Epidermal melanocyte (primary cell): ENCODE measurements around the gene KLK5.

Experiments used
- DNase-seq: peaks from one replicate; pipeline ENCODE4 v3.0.0; 2011; ENCODE audit warnings: low spot score; ENCODE audit not compliant: insufficient read length

Gene KLK5

DNA sequence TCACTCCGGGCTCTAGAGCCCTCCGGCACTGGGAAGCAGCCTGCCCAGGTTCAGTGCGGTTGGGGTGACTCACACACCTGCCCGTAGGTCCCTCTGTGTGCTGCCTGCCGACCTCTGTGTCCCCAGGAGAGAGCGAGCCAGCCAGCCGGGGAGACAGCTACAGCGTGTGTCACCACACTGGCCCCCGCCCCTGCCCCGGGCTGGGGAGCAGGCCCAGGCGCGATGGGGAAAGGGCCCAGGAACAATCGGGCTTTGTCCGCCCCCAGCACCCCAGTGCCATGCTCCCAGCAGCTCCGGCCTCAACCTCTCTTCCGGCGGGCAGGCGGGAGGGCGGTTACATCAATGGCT lies 16.5 kb upstream of the KLK5 start, which contains the start of gene KLK6:
Gene KLK6 (minus strand): TSS at position 179 of the 348 bp plus-strand sequence. CDS start 1,487 bp downstream, outside the sequence.
- no peak for DNase-seq

DNA sequence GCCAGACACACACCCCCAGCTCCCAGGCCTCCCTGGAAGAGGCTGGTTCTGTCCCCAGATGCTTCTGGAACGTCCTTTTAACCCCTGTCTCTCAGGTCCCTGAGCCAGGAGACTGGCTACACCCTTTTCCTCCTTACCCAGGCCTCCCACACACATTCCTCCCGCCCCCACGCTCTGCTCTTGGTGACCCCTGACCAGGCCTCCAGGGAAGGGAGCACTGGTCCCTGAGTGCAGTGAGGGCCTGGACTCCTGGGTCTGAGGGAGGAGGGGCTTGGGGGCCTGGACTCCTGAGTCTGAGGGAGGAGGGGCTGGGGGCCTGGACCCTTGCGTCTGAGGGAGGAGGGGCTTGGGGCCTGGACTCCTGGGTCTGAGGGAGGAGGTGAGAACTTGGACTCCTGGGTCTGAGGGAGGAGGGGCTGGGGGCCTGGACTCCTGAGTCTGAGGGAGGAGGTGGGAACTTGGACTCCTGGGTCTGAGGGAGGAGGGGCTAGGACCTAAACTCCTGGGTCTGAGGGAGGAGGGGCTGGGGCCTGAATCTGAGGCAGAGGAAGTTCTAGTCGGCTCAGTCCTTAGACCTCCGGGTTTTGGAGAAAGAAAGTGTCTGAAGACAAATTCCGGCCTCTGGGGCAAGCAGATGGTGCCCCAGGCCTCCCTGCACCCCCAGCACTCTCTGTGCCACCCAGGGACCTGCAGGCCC lies 16.0 kb upstream of the KLK5 start:
- no peak for DNase-seq

DNA sequence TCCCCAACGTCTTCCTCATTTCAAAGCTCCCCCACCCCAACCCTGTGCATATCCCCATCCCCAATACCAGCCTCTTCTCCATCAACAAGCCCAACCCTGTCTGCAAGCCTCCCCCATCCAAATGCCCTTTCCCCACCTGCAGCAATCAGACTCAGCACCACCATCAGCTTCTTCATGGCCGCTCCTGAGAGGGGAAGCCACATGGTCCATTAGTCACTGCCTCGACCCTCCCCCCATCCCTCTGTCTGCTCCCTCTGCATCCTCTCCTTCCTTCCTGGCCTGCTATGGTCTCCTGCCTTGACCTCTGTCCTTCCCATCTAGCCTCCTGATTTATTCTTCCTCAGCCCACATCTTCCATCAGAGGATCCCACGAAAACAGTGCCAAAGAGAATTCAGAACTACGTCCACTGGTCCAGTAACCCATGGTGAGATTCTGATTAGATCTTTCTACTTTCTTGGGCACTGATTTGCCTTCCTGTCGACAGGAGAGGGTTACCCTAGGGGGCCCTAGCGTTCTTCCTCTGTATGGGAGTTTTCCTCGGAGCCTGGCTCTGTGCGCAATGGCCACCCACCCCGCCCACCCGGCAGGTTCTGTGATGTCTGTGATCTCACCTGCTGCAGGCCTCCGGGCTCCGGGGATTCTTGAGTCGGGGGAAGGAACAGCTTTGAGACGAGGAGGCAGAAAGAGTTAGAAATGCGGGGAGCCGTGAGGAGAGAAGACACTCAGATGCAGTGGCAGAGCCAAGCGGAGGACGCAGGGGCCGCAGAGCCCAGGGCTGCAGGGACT lies 15.3 kb upstream of the KLK5 start:
- no peak for DNase-seq

DNA sequence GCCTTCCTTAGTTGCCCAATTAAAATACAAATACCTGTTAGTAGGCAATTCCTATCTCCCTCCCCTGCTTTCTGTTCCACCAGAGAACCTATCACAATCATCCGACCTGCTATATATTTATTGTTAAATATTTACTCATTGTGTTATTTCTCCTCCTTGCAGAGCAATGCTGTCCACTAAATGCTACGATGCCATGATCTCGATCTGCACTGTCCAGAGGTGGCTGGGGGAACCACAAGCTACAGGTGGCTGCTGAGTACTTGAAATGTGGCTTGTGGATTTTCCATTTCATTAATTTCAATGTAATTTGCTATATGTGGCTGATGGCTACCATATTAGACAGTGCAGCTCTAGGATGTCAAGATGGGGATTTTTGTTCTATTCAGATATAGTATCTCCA lies 11.4 kb upstream of the KLK5 start:
- DNase-seq = no peak

DNA sequence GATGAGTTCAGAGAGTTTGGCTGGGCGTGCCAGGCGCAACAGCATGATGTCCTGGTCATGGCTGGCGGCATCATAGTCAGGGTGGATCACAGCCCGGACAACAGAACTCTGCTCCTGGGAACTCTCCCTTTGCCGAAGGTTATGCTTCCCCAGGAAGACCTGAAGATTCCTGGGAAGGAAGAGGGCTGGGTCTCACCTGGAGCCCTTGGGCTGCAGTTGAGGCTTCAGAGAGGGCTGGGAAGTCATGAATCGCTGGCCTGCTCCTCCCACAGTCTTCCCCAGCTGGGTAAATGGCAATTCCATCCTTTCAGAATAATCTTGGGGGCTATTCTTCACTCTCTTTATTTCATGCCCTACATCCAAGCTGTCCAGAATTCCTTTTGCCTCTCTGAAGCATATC lies 10.5 kb upstream of the KLK5 start:
- DNase-seq = no peak

DNA sequence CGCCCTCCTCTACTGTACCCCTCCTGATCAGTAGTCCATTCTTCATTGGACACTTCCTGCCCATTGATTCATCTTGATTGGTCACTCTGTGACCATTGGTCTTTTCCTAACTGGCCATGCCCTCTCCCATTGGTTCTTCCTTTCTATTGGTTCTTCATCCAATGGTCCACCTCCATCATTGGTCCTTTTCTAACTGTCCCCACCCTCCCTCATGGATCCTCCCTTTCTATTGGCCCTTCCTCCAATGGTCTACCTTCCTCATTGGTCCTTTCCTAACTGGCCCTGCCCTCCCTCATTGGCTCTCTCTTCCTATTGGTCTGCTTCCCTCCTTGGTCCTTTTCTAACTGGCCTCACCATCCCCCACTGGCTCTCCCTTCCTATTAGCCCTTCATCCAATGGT lies 9.4 kb upstream of the KLK5 start:
- no peak for DNase-seq

DNA sequence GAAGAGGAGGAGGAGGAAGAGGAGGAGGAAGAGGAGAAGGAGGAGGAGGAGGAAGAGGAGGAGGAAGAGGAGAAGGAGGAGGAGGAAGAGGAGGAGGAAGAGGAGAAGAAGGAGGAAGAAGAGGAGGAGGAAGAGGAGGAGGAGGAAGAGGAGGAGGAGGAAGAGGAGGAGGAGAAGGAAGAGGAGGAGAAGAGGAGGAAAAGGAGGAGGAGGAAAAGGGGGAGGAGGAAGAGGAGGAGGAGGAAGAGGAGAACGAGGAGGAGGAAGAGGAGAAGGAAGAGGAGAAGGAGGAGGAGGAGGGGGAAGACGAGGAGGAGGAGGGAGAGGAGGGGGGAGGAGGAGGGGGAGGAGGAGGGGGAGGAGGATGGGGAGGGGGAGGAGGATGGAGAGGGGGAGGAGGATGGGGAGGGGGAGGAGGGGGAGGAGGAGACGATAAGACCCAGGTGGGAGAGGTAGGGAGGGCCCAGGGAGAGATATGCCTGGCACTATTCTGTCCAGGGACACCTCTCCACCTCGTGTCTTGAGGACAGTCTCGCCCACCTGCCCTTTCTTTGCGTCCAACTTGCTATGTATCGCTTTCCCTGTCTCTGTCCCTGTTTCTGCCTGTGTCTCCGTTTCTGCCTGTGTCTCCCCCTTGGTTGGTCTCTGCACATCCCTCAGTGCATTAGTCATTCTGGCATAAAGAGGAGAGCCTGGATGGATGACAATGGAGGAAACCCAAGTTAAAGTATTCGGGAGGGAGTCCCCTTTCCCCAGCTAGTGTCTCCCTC lies 7.1 kb upstream of the KLK5 start:
- no peak for DNase-seq

DNA sequence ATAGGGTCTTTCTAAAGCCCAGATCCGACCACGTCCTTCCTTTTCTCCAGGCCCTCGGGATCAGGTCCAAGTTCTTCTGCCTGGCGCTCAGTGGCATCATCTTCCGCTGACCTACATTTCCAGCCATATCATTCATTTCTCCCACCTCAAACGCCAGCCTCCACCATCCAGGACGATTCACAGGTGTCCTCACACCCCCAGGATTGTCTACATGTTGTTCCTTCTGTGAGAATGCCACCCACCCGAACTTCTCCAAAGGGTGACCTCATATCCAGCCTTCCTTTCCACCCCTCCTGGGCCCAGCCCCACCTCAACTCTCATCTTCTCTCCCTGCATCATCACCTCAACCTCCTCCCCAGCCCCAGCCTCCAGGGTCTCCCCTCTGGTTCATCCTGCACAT lies 4.7 kb upstream of the KLK5 start:
- DNase-seq = no peak

DNA sequence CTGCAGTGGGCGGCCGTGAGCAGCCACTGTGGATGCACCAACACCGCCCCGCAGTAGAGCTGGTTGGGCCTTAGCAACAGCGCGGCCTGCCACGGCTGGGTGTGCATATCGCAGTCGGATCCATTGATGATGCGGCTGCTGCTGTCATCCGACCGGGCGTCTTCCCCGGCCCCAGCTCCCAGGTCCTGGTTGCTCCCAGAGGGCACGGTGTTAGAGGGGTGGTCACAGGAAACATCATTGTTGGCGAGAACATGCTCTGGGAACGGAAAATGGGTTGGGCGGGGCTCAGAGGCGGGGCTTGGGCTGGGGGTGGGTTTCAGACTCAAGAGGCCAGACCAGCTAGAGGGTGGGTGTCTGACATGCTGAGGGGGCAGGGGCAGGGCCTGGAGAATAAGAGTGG lies 3.0 kb downstream of the KLK5 start:
- no peak for DNase-seq

DNA sequence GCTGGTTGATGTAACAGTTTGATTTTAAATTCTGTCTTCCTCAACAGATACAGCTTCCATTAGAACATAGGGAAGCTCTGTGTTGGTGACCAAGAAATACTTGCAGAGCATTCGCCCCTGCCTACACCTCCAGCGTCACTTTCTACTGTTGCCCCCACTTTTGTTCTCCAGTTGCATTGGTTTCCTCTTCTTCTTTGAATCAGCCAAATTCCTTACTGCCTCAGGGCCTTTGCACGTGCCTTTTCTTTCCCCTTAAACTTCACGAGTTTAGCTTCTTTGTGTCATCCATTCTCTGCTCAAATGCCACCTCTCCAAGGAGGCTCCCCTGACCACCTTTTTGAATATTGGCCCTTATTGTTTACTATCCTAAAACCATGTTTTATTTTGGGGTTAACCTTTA lies 5.7 kb downstream of the KLK5 start:
- no peak for DNase-seq

DNA sequence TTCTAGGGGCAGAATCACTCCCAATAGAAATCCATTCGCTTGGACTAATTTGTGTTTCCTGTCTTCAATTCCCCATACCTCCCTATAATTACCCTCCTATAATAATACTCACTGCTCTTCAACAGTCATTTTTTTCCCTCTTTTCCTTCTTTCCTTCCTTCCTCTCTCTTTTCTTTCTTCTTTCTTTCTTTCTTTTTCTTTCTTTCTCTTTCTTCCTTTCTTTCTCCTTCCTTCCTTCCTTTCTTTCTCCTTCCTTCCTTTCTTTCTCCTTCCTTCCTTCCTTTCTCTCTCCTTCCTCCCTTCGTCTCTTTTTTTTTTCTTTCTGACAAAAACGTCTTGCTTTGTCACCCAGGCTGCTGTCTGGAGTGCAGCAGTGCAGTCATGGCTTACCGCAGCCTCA lies 8.0 kb downstream of the KLK5 start:
- DNase-seq = no peak

DNA sequence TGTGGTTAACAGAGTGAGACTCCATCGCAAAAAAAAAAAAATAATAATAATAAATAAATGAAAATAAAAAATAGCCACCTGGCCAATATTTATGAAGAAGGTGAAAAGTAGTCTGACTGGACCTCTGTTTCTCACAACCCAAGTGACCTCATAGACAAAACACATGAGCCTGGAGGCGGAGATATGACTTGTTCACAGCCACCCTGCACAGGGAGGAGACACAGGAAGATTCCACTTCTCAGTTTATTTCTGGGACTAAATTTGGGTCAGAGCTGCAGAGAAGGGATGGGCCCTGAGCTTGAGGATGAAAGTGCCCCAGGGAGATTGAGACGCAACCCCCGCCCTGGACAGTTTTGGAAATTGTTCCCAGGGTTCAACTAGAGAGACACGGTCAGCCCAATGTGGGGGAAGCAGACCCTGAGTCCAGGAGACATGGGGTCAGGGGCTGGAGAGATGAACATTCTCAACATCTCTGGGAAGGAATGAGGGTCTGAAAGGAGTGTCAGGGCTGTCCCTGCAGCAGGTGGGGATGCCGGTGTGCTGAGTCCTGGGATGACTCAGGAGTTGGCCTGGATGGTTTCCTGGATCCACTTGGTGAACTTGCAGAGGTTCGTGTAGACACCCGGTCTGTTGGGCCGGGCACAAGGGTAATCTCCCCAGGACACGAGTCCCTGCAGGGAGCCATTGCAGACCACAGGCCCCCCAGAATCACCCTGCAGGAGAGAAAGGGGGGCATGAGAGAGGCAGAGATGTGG lies 9.6 kb downstream of the KLK5 start:
- no peak for DNase-seq

DNA sequence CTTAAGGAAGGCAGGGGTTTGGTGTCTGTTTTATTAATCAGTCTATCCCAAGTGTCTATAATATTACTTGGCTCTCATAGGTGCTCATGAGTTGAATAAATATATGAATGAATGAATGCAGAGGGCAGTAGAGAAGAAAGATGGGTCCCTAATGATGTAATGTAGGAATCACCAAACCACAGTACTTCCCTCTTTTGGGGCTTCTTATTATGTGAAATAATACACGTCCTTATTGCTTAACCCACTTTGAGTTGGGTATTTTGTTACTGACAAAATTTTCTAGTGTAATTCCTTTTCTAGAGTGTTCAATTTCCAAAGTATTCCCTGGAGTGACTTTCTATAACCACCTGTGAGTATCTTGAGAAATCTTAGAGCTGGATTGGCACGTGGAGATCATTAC lies 13.2 kb downstream of the KLK5 start:
- no peak for DNase-seq

DNA sequence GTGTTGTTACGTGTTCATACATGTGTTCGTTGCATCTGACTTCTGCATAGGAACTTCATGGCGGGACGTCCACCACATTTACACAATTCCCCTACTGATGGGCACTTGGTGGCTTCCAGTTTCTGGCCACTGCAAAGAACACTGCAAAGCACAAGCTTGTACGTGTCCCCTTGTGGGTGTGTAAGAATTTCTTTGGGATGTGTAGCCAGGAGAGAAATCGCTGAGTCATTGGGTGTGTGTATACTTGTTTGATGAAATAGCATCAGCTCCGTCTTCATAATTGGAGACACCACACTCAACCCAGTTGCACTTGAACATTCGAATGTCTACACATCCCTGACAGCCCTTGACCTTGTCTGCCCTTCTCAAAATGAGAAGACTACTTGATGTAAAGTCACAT lies 19.2 kb downstream of the KLK5 start:
- DNase-seq = no peak

DNA sequence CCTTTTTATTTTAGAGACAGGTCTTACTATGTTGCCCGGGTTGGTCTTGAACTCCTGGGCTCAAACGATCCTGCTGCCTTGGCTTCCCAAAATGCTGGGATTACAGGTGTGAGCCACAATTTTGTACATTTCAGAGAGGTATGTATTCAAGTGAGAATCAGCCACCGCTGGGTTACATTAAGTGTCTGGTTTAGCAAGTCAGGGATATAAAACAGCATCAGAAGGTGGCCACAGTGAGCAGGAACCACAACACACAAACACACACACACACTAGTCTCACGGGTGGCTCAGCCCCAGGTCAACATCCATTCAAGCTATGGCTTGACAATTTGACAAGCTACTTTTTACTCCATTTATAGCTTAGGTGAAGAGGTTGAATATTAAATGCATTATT lies 20.2 kb downstream of the KLK5 start:
- DNase-seq = no peak

DNA sequence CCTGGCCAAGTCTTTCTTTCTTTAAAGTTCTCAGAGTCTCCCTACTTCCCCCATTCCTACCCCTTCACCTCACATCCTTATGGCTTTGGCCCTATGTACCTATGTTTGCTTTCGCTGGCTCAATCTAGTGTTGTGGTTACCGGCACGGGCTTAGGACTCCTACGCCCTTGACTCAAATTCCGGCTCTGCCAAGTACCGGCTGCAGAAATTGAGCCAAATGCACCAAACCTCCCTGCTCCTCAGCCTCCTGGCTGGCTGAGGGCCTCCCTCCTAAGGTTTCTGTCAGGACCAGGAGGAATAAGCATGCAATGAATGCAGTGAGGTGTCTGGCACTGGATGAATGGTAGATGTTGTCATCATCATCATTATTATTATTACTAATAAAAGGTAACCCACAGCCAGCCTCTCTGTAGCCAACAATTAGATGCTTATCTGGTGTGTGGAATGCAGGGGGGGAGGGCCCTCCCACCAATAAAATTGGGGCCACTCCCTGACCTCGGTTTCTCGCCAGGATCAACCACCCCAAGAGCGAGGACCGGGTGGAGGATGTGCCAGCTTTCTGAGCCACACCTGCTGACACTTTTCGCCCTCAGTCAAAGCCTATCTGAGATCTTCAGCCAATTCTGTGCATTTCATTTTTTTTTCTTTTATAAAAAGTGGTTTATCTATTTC lies 20.7 kb downstream of the KLK5 start:
- no peak for DNase-seq

DNA sequence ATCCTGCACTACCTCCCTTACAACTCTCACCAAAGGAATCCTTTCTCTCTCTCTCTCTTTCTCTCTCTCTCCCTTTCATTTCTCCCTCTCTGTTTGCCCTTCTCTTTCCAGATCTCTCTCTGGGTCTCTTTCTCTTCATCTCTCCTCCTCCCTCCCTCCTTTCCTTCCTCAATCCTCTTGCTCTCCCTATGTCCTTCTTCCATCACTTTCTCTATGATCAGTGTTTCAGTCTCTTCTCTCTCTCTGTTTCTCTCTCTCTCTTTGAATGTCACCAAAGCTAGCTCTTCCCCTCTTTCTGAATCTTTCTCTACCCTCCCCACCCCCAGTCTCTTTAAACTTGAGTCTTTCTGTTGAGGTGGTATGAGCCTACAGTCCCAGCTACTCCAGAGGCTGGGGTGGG lies 21.8 kb downstream of the KLK5 start:
- DNase-seq = no peak

DNA sequence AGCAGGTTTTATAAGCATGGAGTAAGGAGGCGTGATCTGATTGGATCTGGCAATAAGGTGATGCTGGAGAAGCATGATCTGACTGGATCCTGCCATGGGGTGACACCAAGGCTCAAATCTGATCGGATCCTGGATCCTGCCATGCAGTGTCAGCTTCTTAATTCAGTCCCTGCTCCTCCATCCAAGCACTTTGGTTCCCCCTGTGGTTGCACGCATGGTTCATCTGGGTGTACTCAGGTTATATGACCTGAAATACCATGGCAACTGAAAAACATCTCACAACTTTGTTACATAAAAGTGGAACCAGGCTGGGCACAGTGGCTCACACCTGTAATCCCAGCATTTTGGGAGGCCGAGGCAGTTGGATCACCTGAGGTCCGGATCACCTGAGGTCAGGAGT lies 24.0 kb downstream of the KLK5 start:
- no peak for DNase-seq

DNA sequence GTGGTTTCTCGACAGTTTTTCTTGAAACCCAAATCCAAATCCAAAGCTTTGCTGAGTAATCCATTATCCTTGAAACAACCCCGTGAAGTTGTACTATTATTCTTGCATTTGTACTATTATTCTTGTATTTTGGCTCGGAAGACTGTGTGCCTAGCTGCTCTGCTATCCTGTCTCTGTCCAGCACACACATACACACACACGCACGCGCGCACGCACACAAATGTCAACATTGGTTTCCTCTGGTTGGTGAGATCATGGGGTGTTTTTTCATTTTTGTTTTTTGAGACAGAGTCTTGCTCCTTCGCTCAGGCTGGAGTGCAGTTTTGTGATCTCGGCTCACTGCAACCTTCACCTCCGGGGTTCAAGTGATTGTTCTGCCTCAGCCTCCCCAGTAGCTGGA lies 26.7 kb downstream of the KLK5 start:
- DNase-seq = no peak

DNA sequence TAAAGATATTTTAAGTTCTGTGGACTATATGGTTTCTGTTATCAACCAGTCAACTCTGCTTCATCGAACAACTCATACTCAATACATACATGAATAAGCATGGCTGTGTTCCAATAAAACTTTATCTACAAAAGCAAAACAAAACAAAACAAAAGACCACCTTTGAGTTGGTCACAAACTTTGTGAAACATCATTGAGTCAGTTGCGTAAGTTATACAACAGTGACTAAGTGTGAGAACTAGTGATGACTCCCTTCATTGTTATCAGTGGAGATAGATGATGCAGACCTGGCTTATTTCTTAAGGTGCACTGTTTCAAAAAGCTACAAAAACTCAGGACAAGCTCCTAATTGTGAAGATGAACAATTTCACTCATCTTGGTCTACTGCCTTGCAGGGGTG lies 27.1 kb downstream of the KLK5 start:
- no peak for DNase-seq

DNA sequence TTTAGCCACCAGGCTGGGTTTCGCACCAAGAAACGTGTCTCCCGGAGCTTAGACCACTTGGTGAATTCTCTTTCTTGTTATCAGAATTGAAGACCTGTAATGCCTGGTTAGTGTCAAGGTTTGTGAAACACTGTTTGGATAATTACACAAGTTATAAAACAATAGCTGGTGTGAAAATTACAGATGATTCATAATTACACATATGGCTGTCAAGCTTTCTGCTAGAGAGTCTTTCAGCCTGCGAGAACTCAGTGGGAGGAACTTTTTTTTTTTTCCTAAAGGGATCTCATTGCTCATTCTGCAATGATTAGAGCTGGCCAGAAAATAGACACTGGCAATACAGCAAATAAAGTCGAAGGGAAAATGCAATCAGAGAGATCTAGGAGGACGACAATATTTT lies 28.3 kb downstream of the KLK5 start:
- DNase-seq = no peak
